Astrocyte (in vitro differentiated cells and primary cell): Measurements from ENCODE around the gene CDH1.

ENCODE experiments used
- EZH2 ChIP-seq: IDR thresholded peaks from 2 replicates; pipeline ENCODE4 v1.6.1; 2012; ENCODE audit warnings: mild to moderate bottlenecking, low read length, inconsistent platforms; ENCODE audit not compliant: insufficient read depth
- TF ChIP-seq, protein P1 (sequence below): IDR thresholded peaks from 2 replicates; pipeline ENCODE4 v1.5.1; 2011; ENCODE audit warnings: low read depth, mild to moderate bottlenecking, inconsistent platforms, low read length, moderate library complexity; ENCODE audit not compliant: insufficient read depth

DNA sequence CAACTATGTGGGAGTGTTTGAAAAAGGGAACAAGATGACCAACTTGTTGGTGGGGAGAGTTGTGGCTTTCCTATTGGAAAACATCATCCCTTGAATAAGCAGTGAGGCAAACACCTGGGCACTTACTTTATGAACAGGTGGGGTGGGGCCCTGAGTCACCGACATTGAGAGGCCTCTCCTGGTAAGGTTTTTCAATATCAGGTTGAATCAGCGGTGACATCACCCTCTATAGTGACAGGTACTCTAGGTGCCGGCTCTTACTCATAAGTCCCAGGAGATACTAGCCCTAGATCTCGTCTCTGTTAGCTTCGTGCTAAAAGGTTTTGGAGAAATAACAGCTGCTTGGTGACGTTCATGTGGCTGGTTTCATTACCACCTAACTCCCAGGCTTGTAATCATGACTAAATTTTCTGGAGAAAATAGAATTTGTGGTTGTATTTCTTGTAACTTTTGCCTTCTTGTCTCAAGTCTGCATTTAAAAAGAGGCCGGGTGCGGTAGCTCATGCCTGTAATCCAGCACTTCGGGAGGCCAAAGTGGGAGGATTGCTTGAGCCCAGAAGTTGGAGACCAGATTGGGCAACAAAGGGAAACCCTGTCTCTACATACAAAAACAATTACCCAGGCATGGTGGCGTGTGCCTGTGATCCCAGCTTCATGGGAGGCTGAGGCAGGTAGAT, 19.3 kb downstream of the CDH1 start:
- TF ChIP-seq EZH2: no peak
- TF ChIP-seq, protein P1, sequence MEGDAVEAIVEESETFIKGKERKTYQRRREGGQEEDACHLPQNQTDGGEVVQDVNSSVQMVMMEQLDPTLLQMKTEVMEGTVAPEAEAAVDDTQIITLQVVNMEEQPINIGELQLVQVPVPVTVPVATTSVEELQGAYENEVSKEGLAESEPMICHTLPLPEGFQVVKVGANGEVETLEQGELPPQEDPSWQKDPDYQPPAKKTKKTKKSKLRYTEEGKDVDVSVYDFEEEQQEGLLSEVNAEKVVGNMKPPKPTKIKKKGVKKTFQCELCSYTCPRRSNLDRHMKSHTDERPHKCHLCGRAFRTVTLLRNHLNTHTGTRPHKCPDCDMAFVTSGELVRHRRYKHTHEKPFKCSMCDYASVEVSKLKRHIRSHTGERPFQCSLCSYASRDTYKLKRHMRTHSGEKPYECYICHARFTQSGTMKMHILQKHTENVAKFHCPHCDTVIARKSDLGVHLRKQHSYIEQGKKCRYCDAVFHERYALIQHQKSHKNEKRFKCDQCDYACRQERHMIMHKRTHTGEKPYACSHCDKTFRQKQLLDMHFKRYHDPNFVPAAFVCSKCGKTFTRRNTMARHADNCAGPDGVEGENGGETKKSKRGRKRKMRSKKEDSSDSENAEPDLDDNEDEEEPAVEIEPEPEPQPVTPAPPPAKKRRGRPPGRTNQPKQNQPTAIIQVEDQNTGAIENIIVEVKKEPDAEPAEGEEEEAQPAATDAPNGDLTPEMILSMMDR: no peak
